HG03432 (cell line): Measurements from ENCODE around the gene NRG3.

ENCODE experiments used
- ATAC-seq: cut with Tn5 transposase; IDR thresholded peaks from one replicate; pipeline ENCODE4 v1.9.1; 2021; ENCODE audit warnings: mild to moderate bottlenecking, moderate library complexity; ENCODE audit not compliant: unreplicated experiment

The NRG3 gene

DNA sequence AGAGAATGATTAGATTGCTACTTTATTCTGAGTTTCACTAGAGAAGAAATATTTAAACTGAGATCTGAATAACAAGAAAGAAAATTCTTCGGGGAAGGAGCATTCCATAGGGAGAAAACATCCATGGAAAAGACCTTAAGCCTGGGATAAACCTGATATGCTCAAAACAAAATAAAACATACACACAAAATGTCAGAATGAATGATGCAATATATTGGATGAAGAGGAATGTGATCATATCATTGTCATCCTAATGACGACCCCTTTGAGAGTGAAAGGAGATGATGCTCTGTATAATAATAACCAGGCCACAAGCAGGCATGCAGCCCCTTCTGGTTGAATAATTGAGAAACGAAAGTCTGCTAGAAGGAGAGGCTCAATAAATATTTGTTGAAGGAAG is 882.4 kb downstream of the NRG3 start:
- ATAC-seq = no peak

- no peak for ATAC-seq
Measured at GRCh38 chr10:82757901-82758300, 882.9 kb downstream of the NRG3 start.

DNA sequence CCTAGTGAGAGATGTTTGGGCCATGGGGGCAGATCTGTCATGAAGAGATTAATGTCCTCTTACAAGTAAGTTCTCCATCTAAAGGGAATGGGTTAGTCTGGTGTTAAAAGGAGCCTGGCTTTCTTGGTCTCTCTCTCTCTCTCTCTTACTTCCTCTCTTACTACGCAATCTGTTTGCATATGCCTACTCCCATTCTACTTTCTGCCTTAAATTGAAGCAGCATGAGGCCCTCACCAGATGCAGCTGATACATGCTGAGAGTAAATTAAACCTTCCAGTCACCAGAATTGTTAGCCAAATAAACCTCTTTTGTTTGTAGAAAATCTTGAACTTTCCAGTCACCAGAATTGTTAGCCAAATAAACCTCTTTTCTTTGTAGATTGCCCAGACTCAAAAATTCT is 884.1 kb downstream of the NRG3 start:
- ATAC-seq = no peak

DNA sequence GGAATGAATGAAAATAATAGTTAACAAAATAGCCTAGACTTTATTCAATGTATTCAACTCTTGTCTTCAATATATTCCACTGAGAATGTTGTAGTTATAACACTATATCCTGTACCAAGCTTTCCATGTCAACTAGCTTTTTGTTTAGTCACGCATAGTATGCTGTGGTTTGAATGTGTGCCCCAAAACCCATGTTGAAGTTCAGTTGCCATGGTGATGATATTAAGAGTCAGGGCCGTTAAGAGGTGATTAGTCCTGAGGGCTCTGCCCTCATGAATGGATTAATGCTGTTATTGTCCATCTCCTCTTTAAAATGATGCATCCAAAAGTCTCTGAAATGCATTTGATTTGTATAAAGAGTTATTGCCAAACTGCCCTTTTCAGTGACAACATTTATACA is 887.6 kb downstream of the NRG3 start:
- ATAC-seq = no peak

DNA sequence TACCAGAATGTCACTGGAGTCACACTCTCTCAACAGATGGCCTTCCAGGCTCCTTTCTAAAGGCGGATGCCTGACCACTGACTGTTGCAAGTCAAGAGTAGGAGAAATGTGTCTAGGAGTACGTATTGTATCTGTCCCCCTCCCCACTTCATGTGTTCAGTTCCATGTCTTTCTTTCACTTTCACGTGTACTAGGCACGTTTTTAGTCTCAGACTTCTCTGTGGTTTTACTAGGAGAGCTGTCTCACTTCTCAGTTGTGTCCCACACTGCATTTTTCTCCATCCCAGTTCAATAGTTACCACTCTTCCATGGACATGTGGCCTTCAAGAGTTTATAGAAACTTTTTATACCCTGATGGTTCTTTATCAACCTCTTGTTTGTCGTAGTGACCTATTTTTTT is 893.0 kb downstream of the NRG3 start:
- ATAC-seq = no peak

- no peak for ATAC-seq
Measured at GRCh38 chr10:82778908-82779307, 903.9 kb downstream of the NRG3 start.

- no peak for ATAC-seq
Measured at GRCh38 chr10:82796510-82796909, 921.5 kb downstream of the NRG3 start.

DNA sequence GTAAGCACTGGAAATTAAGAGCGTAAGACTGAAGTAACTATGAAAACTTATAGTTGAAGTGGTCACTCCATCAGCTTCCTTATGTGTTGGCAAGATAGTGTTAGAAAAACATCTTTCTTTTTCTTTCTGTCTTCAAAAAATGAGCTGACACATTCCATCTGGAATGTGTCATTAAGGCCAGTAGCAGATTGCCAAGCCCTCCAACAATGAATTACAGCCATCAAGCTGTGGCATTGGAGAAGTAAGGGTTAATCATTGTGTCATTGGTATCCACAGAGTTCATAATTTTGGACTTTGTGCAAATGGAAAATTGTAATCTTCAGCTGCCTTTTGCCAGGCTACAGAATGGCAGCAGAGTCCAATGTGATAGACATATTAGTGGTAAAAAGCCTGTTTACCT is 926.3 kb downstream of the NRG3 start:
- ATAC-seq = no peak

GRCh38 chr10:82811621-82812020 is 936.6 kb downstream of the NRG3 start:
- no peak for ATAC-seq

- ATAC-seq = no peak
Measured at GRCh38 chr10:82813856-82814255, 938.9 kb downstream of the NRG3 start.

DNA sequence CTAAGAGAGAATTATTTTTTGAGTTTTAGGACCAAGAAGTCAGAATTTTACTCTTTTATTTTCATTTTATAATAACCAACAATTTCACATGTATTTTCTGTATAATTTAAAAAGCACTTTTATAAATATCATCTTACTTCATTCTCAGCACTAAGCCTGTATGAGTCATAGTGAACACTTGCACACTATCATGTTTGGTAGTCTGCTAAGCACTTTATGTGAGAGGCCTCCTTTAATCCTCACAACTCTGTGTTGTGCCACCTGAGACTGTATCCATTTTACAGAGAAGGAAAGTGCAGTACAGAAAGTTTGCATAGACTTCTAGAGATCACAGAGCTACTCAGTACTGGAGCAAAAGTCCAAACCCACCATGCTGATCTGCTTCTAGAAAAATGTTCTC is 939.6 kb downstream of the NRG3 start:
- ATAC-seq = no peak

- no peak for ATAC-seq
Measured at GRCh38 chr10:82815680-82816079, 940.7 kb downstream of the NRG3 start.

- no peak for ATAC-seq
Measured at GRCh38 chr10:82817676-82818422, 942.9 kb downstream of the NRG3 start.

GRCh38 chr10:82821043-82821442 is 946.0 kb downstream of the NRG3 start:
- ATAC-seq = no peak

DNA sequence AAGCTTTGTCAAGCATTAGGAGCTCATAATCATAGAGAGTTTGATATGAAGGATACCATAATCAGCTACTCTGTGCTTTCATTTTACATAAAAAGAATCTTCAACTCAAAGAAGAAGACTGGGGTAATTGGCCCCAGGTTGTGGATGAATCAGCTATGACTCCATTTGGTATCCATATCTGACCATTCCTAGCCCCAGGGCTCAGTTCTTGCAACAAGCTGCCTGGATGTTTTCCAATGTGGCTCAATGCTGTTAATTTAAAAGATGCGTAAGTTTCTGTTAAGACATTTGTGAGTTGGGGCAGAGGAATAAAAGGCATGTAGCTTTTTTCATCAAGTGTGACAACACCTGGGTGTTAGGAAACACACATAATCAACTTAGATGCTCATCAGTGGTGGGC is 951.1 kb downstream of the NRG3 start:
- ATAC-seq = no peak

DNA sequence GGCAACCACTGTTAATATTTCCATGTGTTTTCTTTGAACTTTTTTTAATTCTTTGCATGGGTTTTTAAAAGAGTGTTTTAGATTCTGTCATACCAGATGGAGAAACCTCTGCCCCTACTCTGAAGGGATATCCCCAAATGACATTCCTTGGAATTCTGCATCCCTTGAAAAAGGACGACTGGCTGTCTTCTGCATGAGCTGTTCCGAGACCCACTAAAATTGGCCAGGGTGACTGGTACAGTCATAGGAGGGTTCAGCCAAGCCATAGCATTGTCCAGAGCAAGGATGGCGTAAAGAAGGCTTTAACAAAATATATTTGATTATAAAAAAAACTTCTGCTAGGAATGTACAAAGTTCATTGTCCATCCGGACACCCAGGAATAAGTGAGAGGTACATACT is 952.9 kb downstream of the NRG3 start:
- no peak for ATAC-seq

GRCh38 chr10:82847242-82847641 is 972.2 kb downstream of the NRG3 start:
- ATAC-seq = no peak

- ATAC-seq = no peak
Measured at GRCh38 chr10:82850191-82850590, 975.2 kb downstream of the NRG3 start.

DNA sequence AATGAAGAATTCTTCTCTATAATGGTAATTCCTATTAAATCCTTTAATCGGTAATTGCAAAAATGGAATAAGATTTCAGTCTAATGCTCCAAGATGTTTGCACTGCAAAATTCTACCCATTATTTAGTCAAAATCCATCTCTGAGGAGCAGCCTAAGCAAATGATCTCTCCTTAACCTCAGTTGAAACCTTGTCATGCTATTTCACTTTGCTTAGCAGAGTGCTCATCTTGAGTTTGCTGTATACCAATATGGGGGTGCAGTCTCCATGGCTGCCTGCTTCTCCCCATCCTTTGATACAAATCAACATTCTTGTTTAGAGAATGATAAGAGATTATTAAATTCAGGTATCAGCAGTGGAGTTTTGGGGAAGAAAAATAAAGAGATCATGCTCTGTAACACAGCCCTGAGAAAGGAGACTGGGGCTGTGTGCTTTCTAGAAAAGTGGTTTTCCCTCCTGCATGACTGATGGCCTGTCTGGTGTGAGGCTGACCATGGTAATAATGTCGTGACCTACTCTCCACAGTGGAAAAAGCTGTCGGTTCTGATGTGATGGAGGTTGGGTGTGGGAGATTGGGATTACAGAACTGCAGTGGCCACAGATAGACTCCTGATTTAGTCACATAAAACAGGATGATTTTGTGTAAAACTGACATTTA is 982.1 kb downstream of the NRG3 start:
- no peak for ATAC-seq

DNA sequence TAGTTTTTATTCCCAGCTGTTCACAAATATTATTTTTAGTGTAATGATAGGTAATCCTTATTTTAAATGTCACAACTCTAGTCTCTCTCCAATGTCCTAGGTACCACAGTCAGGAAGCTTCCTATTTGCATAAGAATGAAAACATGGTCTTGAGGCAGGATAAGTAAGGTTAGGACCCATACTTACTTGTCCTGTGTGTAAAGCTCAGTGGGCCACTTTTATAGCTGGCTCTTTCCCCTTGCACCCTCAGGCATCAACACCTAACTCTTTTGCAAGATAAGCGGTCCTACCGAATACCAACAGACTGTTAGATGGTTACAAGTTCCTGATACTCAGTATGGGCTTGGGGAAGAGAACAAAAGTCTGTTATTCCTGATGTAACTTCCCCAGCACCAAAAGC is 986.9 kb downstream of the NRG3 start:
- no peak for ATAC-seq

DNA sequence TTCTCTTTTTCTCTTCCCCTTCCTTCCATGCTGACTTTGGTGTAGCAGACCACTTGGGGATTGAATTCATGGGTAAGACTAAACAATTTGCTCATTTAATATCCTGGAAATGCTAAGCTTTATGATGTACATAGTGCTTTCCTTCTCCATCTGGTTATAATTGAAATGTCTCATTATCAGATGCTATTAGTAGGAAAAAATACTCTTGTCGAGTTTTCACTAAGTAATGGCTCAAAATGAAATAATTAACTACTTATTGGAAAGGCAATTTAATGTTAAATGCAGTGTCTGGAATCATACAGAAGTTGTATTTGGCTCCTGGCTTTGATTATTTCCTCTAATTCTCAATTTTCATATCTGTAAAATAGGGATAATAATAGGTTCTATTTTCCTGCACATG is 990.4 kb downstream of the NRG3 start:
- ATAC-seq = no peak

DNA sequence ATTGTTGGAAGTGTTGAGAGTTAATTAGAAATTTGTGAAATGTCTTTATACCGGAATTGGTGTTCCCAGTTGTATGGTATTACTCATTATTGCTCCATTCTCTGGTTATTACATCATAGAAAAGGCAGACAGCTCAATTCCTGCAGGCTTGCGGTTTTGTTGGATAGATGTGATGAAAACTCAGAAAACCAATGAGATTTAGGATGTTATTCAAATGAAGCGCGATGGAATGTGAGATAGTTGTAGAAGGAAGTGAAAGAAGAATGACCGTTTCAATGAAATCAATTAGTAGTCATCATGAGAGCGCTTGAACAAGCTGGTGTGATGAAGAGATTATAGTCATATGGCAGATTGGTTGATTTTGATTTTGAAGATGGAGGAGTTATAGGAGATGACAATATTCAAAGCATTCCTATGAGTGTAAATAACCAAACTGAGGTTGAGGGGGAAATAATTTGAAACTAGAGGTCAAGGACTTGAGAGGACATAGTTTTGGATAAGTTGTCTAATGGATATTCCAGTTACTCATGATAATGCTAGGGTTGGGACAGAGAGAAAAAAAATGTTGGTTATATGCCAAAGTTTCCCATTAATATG is 991.5 kb downstream of the NRG3 start:
- no peak for ATAC-seq
